Mammary epithelial cell (primary cell): ENCODE results near the gene OSBP2.

Source experiments
- EZH2 ChIP-seq: IDR thresholded peaks from 2 replicates; pipeline ENCODE4 v1.6.1; 2012; ENCODE audit warnings: low read length, inconsistent platforms, borderline replicate concordance
- TF ChIP-seq, protein P1 (sequence below), 2 donors: IDR thresholded peaks in 1 of 2; conservative IDR thresholded peaks in 1 of 2; 2 replicates each; pipeline ENCODE4 v1.5.1; 2011 to 2012; ENCODE audit warnings: inconsistent platforms in 2 of 2, low read length in 2 of 2, mild to moderate bottlenecking in 2 of 2, control low read depth in 1 of 2, low read depth in 1 of 2; ENCODE audit not compliant: insufficient read depth in 1 of 2; ENCODE audit errors: extremely low read depth in 1 of 2

DNA sequence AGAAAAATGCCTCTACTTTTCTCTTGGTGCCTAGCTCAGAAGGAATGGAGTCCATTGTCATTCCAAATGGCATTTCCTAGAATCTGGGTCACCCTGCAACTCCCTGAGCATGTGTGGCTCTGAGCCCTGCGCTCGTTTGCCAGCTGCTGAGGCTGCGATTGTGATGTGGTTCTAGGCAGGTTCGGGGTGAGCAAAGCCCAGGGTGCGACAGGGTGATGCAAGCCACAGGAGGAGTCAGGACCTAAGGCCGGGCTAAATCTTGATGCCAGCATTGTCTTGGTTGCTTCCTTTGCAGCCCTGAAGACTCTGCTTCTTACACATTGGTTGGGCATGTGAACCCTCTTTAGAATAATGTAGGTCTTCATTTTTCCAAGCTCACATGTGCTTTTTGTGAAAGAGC is 142.9 kb downstream of the OSBP2 start:
- no peak for TF ChIP-seq EZH2
- TF ChIP-seq, protein P1, sequence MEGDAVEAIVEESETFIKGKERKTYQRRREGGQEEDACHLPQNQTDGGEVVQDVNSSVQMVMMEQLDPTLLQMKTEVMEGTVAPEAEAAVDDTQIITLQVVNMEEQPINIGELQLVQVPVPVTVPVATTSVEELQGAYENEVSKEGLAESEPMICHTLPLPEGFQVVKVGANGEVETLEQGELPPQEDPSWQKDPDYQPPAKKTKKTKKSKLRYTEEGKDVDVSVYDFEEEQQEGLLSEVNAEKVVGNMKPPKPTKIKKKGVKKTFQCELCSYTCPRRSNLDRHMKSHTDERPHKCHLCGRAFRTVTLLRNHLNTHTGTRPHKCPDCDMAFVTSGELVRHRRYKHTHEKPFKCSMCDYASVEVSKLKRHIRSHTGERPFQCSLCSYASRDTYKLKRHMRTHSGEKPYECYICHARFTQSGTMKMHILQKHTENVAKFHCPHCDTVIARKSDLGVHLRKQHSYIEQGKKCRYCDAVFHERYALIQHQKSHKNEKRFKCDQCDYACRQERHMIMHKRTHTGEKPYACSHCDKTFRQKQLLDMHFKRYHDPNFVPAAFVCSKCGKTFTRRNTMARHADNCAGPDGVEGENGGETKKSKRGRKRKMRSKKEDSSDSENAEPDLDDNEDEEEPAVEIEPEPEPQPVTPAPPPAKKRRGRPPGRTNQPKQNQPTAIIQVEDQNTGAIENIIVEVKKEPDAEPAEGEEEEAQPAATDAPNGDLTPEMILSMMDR (conservative IDR thresholded peaks at IDR 0.05 in 1 of 2, IDR thresholded peaks at IDR 0.05 in 1 of 2; ENCODE audit: extremely low read depth in 1 of 2, insufficient read depth in 1 of 2, low read depth in 1 of 2, low read length in 2 of 2), result no peak
